ENCODE data around the gene UBAP1L.

- no peak for TF ChIP-seq EZH2phosphoT487 (IDR thresholded peaks at IDR 0.05; ENCODE audit: low read depth, severe bottlenecking, unreplicated experiment)
- TF ChIP-seq, protein P1, sequence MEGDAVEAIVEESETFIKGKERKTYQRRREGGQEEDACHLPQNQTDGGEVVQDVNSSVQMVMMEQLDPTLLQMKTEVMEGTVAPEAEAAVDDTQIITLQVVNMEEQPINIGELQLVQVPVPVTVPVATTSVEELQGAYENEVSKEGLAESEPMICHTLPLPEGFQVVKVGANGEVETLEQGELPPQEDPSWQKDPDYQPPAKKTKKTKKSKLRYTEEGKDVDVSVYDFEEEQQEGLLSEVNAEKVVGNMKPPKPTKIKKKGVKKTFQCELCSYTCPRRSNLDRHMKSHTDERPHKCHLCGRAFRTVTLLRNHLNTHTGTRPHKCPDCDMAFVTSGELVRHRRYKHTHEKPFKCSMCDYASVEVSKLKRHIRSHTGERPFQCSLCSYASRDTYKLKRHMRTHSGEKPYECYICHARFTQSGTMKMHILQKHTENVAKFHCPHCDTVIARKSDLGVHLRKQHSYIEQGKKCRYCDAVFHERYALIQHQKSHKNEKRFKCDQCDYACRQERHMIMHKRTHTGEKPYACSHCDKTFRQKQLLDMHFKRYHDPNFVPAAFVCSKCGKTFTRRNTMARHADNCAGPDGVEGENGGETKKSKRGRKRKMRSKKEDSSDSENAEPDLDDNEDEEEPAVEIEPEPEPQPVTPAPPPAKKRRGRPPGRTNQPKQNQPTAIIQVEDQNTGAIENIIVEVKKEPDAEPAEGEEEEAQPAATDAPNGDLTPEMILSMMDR (IDR thresholded peaks at IDR 0.05; ENCODE audit: poor library complexity), result no peak
These were observed 19.3 kb downstream of the UBAP1L start for GRCh38 chr15:65095747-65096104.

Data from hepatocyte (in vitro differentiated cells).